PC-9 (cell line): ENCODE data around the gene PLA2G15.

Source experiments
- CTCF ChIP-seq: fragments of 200-600 bp; sonication (generic); conservative IDR thresholded peaks from 2 replicates; pipeline ENCODE4 v1.6.1; 2017; ENCODE audit warnings: mixed run types, antibody characterized with exemption, mild to moderate bottlenecking, moderate library complexity
- EZH2 ChIP-seq: fragments of 200-600 bp; sonication (generic); IDR thresholded peaks from 2 replicates; pipeline ENCODE4 v1.8.0; 2017; ENCODE audit warnings: antibody characterized with exemption, low read depth

- TF ChIP-seq CTCF: no peak
- TF ChIP-seq EZH2: no peak
Observed at GRCh38 chr16:68228652-68229051, 16.5 kb upstream of the PLA2G15 start.
